ENCODE measurements around the gene DAD1.

DNA sequence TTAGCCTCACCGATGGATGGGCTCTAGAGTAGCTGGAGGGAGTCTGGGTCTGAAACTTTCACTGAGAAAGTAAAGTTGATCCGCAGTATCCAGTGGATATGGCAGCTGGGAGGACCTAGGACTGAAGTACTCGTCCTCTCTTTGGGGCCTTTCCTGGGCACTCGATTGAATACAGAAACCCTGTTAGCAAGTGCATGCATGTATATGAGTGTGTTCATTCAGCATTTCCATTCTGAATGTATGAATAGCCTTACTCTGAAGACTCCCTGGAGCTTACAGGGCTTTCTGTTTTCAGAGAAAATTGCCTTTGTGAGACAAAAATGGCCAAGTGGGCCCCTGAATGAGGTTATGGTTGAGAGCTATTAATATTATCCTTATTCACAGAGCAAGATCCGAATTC, 62.8 kb downstream of the DAD1 start:
- TF ChIP-seq, protein P1, sequence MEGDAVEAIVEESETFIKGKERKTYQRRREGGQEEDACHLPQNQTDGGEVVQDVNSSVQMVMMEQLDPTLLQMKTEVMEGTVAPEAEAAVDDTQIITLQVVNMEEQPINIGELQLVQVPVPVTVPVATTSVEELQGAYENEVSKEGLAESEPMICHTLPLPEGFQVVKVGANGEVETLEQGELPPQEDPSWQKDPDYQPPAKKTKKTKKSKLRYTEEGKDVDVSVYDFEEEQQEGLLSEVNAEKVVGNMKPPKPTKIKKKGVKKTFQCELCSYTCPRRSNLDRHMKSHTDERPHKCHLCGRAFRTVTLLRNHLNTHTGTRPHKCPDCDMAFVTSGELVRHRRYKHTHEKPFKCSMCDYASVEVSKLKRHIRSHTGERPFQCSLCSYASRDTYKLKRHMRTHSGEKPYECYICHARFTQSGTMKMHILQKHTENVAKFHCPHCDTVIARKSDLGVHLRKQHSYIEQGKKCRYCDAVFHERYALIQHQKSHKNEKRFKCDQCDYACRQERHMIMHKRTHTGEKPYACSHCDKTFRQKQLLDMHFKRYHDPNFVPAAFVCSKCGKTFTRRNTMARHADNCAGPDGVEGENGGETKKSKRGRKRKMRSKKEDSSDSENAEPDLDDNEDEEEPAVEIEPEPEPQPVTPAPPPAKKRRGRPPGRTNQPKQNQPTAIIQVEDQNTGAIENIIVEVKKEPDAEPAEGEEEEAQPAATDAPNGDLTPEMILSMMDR (IDR thresholded peaks at IDR 0.05; ENCODE audit: insufficient read depth, low read length, poor library complexity, severe bottlenecking): no peak
- TF ChIP-seq EZH2phosphoT487 (conservative IDR thresholded peaks at IDR 0.05; ENCODE audit: low read length): no peak
